CD4-positive, alpha-beta T cell treated with Interferon gamma for 1 hour (primary cell): ENCODE measurements around the gene AKIRIN2.

Source experiments
- DNase-seq: peaks from one replicate; pipeline ENCODE4 v3.0.0-alpha.2; 2020

Gene AKIRIN2

DNA sequence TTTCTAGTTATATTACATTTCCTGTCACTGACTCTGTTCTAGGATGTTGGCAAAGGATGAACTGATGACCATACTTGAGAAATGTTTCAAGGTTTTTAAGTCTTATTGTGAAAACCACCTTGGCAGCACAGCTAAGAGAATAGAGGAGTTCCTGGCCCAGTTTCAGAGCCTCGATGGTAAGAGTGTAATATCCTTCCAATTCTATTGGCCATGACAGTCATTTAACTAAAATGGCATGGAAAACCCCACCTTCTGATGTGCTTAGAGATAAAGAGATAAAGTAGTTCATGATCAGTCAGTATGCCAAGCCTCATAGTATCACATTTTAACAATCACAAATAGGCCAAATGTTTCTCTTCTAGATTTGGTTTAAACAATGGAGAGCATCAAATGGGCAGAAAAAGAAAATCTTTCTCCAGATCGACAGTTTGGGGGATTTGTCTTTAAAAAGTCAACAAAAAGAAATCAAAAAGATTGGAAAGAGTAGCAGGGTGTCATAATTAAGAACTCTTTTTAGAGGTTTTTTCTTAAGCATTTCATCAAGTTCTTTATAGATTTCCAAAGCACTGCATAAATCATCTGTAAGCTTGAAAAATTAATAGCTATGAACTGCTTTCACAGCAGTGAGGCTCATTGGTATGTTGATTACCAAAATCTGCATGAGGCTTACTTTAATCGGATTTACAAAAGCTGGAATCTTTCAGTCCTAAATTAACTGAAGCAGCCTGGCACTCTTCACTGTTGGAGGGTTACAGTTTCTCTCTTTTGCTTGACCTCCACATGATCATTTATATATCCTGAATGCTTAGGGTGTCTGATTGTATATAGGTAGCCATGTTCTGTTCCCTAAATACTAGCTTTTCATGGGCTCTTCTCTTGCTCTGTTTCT, 48.7 kb downstream of the AKIRIN2 start:
- DNase-seq, result no peak

DNA sequence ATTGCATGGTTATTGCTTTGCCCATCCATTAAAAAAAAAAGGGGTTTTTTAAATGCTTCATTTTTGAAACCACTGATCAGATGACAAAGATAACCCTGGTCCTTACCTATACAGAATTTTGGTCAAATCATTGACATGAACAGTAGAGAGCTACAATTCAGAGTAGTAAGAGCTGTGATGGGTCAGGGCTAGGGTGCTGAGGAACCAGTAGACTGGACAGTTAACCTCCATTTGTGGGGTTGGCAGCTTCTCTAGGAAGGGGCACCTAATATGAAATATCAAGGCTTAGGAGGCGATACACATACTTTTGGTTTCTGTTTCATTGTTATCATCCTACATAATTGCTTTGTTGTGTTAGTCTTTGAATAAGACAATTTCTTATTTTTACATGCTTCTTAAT, 57.0 kb downstream of the AKIRIN2 start:
- no peak for DNase-seq

DNA sequence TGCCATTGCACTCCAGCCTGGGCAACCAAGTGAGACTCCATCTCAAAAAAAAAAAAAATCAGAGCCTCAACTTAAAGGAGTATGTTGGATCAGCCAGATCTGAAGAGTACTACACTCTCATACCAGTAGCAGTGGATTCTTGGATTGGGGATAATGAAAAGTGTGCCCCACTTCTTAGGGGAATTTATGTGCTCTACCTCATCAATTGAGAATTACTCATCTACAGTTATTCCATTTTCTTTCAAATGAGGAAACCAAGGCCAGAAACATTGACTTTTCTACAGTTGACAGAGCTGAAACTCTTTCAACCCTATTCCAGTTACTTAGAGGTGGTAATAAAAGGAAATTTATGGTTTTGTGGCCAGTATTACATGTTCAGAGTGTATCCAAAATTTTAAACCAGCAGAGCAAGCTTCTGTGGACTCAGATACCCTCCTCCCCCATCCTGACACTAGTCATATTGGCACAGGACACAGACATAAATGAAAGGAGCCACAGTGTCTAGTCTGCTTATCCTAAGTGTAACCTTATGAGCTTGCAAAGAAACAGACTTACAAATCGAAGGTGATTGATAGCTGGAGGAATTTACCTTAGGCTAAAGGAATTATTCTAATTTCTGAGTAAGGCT, 60.9 kb downstream of the AKIRIN2 start:
- no peak for DNase-seq

DNA sequence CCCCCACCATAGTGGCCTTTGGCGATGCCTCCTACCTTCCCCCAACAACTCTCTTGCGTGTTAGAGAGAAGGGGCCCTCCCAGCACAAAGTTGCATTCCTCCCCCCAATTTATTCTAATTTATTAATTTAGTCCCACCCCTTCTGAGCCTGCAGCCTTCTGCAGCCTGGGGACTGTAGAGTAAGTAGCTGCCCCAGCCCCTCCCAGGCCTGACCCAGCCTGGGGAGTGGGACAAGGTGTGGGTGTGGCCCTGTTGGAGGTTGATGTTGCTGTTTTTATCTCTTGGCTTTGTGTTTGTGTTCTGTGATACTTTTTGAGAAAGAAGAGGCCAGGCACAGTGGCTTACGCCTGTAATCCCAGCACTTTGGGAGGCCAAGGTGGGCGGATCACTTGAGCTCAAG, 62.7 kb downstream of the AKIRIN2 start:
- DNase-seq, result no peak

DNA sequence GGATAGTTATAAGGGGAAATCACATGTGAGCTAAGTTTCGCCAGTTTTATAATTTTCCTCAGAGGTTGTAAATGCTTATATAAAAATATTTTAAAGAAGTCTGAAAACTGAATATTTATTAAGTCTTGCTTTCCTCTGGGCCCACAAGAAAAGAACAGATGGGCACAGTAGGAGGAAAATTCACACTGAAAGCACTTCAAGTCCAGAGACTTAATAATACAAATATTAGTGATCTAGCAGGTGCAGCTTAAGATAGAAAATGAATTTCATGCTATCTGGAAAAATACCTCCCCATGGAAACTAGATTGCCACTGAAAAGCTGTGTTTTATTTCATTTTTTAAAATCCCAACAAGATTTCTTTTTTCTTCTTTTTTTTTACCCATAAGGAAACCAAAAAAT, 64.9 kb downstream of the AKIRIN2 start:
- no peak for DNase-seq

DNA sequence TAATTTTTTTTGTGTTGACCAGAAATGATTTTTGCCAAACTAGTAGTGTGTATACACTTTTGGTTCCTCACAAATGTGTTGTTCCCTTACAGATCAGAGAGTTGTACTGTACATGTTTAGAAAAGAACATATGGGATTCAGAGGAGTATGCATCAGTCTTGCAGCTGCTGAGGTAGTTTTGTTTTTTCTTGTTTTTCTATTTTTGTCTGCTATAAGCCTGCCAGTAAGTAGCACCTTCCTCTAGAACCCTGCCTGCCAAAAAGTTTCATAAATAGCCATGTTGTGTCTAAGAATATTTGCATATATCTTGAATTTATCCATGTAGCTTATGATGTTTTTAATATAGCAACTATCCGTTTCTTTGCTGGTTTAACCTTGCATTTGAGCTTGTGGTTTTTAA, 65.7 kb downstream of the AKIRIN2 start:
- no peak for DNase-seq

DNA sequence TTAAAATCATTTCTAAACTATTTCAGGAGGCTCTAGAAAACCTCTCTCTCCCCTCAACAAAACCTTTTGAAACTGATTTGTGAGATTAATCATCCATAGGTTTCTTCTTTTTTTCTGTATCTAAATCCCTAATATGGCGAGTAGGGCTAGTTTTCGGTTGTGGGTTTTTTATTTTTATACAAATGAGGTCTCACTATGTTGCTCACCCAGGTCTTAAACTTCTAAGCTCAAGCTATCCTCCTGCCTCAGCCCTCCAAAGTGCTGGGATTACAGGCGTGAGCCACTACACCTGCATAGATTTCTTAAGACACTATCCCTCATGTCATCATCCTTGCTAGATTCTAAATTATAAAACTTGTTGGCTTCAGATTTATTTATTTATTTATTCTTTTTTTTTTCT, 68.2 kb downstream of the AKIRIN2 start:
- no peak for DNase-seq

DNA sequence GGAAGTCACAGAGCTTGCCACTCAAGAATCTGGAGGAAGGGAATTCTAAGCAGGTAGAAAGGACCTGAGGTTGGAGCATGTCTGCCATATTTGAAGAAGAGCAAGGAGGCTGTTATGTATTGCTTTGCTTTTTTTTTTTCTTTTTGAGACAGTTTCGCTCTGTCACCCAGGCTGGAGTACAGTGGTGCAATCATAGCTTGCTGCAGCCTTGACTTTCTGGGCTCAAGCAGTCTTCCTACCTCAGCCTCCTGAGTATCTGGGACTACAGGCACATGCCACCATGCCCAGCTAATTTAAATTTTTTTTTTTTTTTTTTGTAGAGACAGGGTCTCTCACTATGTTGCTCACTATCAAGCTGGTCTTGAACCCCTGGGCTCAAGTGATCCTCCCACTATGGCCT, 71.3 kb downstream of the AKIRIN2 start:
- no peak for DNase-seq

DNA sequence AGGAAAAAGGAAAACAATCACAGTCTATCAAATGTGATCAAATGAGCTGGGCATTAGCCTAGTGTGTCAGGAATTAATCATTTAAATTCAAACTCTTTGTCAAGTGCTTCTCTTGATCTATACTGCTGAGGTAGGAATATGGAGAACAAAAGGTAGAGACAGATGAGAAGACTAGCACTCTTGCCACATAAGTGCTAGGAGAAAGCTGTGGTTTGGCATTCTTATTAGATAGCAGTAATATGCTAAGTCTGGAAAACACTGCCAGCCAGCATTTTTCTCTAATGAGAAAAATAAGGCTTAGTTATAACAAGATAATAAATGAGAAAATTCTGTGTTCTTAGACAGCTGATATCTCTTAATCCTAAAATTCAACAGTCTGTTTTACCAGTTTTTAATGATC, 73.2 kb downstream of the AKIRIN2 start:
- DNase-seq, result no peak

DNA sequence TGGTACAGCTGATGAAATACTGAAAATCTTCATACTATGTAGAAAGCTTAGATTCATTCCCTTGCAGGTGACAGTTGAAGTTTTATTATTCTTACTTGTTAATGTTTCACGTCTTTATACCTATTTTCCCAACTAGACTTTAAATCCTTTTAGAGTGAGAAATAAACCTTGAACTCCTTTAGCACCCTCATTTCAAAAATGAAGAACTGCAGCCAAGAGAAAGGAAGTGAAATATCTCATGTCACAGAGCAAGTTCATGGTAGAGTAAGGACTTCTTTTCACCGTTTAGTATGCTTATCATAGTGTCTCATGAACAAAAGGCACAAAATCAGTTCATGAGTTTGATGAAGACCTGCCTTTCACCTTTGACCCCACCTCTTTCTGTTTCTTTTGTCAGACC, 73.6 kb downstream of the AKIRIN2 start:
- DNase-seq, result no peak
